Ascending aorta (tissue), 2 donors: ENCODE results near the gene BHLHE23. TPM values are rescaled to one million over a fixed set of nuclear protein-coding genes. Genes with fewer than 3 reads are reported as not detected.
"Not testable (repeated sequence)": the region's sequence is repeated elsewhere in the genome, so short reads cannot be mapped to it uniquely, and the experiment has no call there.

ENCODE experiments used
- DNase-seq, 2 donors: peaks; one replicate each; pipeline ENCODE4 v3.0.0-alpha.2; 2019; ENCODE audit warnings: low spot score in 2 of 2
- H3K27ac ChIP-seq, 2 donors: fragments of 200-600 bp; sonication (generic); one replicate each; pipeline ENCODE4 v1.5.1; 2016 to 2017; ENCODE audit warnings: mild to moderate bottlenecking in 1 of 2
- H3K27me3 ChIP-seq: fragments of 200-600 bp; sonication (generic); one replicate; pipeline ENCODE4 v1.5.1; 2017
- H3K36me3 ChIP-seq, 2 donors: fragments of 200-600 bp; sonication (generic); one replicate each; pipeline ENCODE4 v1.5.1; 2016
- H3K4me1 ChIP-seq, 2 donors: fragments of 200-600 bp; sonication (generic); one replicate each; pipeline ENCODE4 v1.5.1; 2016 to 2017; ENCODE audit warnings: mild to moderate bottlenecking in 1 of 2
- H3K4me3 ChIP-seq, 2 donors: fragments of 200-600 bp; sonication (generic); one replicate each; pipeline ENCODE4 v1.5.1; 2016 to 2017; ENCODE audit warnings: mild to moderate bottlenecking in 1 of 2
- H3K9me3 ChIP-seq, 2 donors: fragments of 200-600 bp; sonication (generic); one replicate each; pipeline ENCODE4 v1.5.1; 2016
- intact Hi-C: fragments of 100-400 bp; cut with DNase I; formaldehyde crosslinking; loops from one replicate; pipeline ENCODE4 v1.15.1; 2023
- total RNA-seq: library from RNA; depleted of rRNA; stranded (reverse); fragments of >200 nt; gene quantifications from one replicate; pipeline ENCODE4 v1.1.0, GENCODE V29; 2016
- TF ChIP-seq, protein P1 (sequence below), 3 experiments: fragments of 200-600 bp in 2 of 3; fragments of 450-650 bp in 1 of 3; sonication (generic) in 2 of 3; IDR thresholded peaks; one replicate each; pipeline ENCODE4 v1.5.1; 2016 to 2019; ENCODE audit warnings: antibody characterized with exemption in 3 of 3, mild to moderate bottlenecking in 1 of 3, moderate library complexity in 1 of 3

Gene BHLHE23
- total RNA-seq, 1 donor from 2014 or later = not detected

DNA sequence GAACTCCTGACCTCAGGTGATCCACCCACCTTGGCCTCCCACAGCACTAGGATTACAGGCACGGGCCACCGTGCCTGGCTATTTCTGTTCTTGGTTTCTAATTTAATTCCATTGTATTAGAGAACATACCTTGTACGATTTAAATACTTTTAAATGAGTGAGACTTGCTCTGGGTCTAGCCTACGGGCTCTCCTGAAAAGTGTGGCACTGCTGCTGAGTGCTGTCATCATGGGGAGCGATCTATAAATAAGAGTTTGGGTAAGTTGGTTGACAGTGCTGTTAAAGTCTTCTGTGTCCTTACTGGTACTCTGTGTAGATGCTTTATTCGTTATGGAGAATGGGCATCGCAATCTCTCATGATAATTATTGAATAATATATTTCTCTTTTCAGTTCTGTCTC lies 35.0 kb upstream of the BHLHE23 start:
- Histone ChIP-seq H3K9me3 (no peaks in the 10 kb centered on the region), H3K4me3 (no peak overlapping the region), H3K36me3 (no peaks in the 10 kb centered on the region), H3K27ac (no peak overlapping the region), H3K27me3 (no peaks in the 10 kb centered on the region), H3K4me1 (no peaks in the 10 kb centered on the region)
- TF ChIP-seq, protein P1, sequence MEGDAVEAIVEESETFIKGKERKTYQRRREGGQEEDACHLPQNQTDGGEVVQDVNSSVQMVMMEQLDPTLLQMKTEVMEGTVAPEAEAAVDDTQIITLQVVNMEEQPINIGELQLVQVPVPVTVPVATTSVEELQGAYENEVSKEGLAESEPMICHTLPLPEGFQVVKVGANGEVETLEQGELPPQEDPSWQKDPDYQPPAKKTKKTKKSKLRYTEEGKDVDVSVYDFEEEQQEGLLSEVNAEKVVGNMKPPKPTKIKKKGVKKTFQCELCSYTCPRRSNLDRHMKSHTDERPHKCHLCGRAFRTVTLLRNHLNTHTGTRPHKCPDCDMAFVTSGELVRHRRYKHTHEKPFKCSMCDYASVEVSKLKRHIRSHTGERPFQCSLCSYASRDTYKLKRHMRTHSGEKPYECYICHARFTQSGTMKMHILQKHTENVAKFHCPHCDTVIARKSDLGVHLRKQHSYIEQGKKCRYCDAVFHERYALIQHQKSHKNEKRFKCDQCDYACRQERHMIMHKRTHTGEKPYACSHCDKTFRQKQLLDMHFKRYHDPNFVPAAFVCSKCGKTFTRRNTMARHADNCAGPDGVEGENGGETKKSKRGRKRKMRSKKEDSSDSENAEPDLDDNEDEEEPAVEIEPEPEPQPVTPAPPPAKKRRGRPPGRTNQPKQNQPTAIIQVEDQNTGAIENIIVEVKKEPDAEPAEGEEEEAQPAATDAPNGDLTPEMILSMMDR (IDR thresholded peaks at IDR 0.05) = no peak
- intact Hi-C loops = no loop called here
- DNase-seq = no peak

DNA sequence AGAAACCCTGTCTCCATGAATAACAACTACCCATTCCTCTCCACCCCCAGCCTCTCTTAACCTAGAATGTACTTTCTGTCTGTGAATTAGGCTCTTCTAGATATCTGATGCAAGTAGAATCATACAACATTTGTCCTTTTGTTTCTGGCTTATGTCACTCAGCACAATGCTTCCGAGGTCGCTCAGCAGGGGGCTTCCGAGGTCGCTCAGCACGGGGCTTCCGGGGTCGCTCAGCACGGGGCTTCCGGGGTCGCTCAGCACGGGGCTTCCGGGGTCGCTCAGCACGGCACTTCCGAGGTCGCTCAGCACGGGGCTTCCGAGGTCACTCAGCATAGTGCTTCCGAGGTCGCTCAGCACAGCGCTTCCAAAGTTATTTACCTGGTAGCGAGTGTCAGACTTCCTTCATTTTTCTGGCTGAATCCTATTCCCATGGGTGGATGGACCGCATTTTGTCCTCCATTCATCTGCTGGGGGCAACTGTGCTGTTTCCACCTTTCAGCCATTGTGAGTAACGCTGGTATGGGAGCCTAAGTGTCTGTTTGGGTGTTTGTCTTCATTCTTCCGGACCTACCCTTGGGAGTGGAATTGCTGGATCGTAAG lies 31.0 kb upstream of the BHLHE23 start:
- intact Hi-C loops = no loop called here
- Histone ChIP-seq H3K36me3 (no peaks in the 10 kb centered on the region), H3K27me3 (no peaks in the 10 kb centered on the region), H3K9me3 (no peaks in the 10 kb centered on the region), H3K27ac (no peak overlapping the region), H3K4me1 (no peaks in the 10 kb centered on the region), H3K4me3 (no peak overlapping the region)
- no peak for DNase-seq
- TF ChIP-seq, protein P1 (IDR thresholded peaks at IDR 0.05) = no peak

DNA sequence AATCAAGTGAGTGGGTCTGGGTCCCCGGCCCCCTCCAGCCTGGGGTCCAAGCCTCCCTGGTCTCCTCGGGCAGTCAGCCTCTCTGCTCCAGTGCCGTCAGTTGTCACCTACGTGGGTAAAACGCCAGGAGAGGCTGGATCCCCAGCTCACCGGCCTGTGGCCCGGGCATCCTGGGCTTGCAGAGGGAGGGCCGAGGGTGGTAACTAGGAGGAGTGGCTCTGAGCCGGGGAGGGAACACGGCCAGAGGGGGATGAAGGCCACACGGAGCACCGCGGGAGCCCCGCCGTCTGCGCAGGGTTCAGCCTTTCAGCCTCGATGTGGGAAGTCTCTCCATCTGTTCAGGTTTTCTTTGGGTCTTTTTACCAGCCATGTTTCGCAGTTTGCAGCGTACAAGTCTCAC lies 29.5 kb upstream of the BHLHE23 start:
- intact Hi-C loops = no loop called here
- TF ChIP-seq, protein P1 (IDR thresholded peaks at IDR 0.05) = no peak
- no peak for DNase-seq
- Histone ChIP-seq H3K27ac (no peak overlapping the region), H3K27me3 (no peaks in the 10 kb centered on the region), H3K4me3 (no peak overlapping the region), H3K36me3 (no peaks in the 10 kb centered on the region), H3K4me1 (no peaks in the 10 kb centered on the region), H3K9me3 (no peaks in the 10 kb centered on the region)

DNA sequence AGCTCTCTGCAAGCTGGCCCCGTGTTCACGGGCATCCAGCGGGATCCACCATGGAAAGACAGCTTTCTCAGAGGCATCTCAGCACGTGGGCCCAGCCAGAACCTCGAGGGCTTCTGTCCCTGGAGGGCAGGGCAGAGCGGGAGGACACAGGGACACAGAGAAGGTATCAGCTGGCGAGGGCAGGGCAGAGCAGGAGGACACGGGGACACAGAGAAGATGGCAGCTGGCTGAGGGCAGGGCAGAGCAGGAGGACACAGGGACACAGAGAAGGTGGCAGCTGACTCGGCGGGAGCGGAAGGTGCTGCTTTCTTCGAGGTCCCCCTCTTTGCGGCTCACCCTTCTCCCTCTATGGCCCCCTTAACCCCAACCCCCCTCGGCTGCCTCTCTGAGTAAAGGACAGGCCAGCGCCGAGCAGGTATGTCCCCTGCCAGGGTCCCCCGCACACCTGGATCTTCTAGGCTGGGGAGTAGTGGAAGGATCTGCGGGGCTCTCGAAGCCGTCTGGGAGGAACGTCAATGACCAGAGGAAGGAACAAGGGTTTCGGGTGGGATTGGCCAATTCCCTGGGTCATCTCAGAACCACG lies 28.9 kb upstream of the BHLHE23 start:
- no peak overlapping the region for H3K4me3 ChIP-seq
- H3K4me1 ChIP-seq = no peaks in the 10 kb centered on the region
- no peaks in the 10 kb centered on the region for H3K36me3 ChIP-seq
- no peaks in the 10 kb centered on the region for H3K27me3 ChIP-seq
- H3K9me3 ChIP-seq = no peaks in the 10 kb centered on the region
- H3K27ac ChIP-seq = no peak overlapping the region
- TF ChIP-seq, protein P1 (IDR thresholded peaks at IDR 0.05) = no peak
- intact Hi-C loops = no loop called here
- no peak for DNase-seq

DNA sequence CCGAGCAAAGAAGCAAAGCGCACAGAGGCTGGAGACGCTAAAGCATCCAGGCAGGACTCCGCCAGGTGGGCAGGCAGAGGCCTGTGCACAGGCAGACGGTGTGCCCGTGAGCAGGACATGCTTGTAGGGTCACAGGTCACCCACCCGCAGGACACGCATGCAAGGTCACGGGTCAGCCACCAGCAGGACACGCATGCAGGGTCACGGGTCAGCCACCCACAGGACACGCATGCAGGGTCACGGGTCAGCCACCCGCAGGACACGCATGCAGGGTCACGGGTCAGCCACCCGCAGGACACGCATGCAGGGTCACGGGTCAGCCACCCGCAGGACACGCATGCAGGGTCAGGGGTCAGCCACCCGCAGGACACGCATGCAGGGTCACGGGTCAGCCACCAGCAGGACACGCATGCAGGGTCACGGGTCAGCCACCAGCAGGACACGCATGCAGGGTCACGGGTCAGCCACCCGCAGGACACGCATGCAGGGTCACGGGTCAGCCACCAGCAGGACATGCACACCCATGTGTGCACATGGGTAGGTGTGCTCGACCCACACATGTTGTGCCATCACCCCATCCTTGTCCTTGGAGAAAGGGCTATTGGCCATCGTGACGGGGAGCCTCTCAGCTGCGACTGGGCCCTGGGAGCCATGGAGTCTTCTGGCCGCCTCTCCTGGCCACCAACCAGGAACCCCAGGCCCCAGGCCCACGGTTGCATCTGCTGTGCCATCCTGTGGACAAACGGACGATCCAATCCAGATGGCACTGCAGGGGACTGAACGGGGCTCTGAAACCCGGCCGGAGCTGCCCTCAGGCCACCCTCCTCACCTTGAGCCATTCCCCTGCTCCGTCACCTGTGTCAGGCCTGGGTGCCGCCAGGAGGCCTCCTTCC lies 28.2 kb upstream of the BHLHE23 start:
- H3K27me3 ChIP-seq, H3K27ac ChIP-seq, H3K4me3 ChIP-seq, intact Hi-C loops, H3K9me3 ChIP-seq, DNase-seq, H3K36me3 ChIP-seq, H3K4me1 ChIP-seq: not testable (repeated sequence)
